ENCODE data around the gene PNMA8A. TPM values are rescaled to one million over a fixed set of nuclear protein-coding genes. Genes with fewer than 3 reads are reported as not detected.

PNMA8A gene
- total RNA-seq, 4 donors from 2014 or later: 0.72 to 3.5 (median 1.0) TPM

DNA sequence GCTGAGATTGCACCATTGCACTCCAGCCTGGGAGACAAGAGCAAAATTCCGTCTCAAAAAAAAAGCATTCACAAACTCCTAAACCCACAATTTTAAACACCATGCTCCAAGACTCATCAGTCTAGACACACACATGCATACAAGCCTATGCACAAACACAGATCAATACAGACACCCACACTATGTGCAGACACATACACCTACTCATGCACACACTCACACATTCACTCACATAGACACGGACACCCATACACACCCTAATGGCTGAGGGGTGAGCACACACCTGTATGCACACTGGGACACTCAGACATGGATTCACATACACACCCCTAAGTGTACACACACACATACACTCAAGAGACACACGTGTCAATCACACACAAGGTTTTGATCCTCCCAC, 15.0 kb upstream of the PNMA8A start:
- no peak for DNase-seq (ENCODE audit: low spot score)
- ATAC-seq (ENCODE audit: low FRiP score): no peak
- TF ChIP-seq, protein P1, sequence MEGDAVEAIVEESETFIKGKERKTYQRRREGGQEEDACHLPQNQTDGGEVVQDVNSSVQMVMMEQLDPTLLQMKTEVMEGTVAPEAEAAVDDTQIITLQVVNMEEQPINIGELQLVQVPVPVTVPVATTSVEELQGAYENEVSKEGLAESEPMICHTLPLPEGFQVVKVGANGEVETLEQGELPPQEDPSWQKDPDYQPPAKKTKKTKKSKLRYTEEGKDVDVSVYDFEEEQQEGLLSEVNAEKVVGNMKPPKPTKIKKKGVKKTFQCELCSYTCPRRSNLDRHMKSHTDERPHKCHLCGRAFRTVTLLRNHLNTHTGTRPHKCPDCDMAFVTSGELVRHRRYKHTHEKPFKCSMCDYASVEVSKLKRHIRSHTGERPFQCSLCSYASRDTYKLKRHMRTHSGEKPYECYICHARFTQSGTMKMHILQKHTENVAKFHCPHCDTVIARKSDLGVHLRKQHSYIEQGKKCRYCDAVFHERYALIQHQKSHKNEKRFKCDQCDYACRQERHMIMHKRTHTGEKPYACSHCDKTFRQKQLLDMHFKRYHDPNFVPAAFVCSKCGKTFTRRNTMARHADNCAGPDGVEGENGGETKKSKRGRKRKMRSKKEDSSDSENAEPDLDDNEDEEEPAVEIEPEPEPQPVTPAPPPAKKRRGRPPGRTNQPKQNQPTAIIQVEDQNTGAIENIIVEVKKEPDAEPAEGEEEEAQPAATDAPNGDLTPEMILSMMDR (IDR thresholded peaks at IDR 0.05): no peak

DNA sequence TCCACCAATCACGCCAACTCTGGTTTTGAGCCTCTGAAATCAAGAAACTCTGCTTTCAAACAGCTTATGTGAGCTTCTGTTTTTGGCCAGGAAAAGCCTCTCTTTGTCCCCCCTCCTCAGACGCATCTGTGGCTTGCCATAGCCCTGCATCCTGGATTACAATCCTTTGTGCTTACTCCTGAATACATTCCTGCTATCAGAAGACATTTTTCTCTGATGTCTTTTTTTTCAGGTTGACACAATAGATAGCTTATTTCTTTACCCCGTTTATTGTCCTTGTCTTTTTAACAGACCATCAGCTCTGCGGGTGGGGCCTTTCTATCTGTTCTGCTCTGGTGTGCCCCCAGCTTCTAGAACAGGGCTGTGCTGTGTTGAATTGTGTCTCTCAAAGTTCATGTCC, 13.3 kb upstream of the PNMA8A start:
- ATAC-seq (ENCODE audit: low FRiP score) (no peak), DNase-seq (ENCODE audit: low spot score) (no peak)
- TF ChIP-seq, protein P1 (IDR thresholded peaks at IDR 0.05): no peak

DNA sequence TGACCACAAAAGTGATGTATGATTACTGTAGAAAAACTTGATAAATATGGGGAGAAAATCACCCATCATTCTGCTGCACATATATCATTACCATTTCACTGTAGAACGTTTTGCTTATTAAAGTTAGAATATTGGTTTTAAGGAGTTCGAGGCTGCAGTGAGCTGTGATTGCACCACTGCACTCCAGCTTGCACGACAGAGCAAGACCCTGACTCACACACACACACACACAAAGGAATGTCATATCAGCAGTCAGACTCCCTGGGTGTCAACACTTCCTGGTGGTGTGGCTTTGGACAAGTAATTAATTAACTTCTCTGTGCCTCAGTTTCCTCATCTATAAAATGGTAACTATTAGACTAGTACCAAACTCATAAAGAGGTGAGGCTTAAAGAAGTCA, 11.3 kb upstream of the PNMA8A start:
- TF ChIP-seq, protein P1 (IDR thresholded peaks at IDR 0.05): no peak
- DNase-seq (ENCODE audit: low spot score): no peak
- ATAC-seq (ENCODE audit: low FRiP score): no peak

DNA sequence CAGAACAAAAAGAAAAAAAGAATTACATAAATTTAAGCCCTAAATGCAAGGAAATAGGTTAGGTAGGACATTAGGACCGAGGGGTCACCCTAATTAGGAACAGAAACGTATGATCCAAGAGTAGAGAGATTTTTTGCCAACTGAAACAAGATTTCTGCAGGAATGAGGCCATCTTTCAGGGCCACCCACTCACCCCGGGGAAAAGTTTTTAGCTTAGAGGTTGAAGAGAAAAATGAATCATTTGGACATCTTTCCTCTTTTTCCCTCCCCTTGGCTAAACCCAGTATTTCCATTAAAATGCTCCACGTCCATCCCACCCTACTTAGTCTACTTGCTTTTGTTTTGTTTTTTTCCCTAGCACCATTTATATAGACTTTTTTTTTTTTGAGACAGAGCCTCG, 10.6 kb upstream of the PNMA8A start:
- TF ChIP-seq, protein P1 (IDR thresholded peaks at IDR 0.05): no peak
- ATAC-seq (ENCODE audit: low FRiP score): no peak
- no peak for DNase-seq (ENCODE audit: low spot score)

DNA sequence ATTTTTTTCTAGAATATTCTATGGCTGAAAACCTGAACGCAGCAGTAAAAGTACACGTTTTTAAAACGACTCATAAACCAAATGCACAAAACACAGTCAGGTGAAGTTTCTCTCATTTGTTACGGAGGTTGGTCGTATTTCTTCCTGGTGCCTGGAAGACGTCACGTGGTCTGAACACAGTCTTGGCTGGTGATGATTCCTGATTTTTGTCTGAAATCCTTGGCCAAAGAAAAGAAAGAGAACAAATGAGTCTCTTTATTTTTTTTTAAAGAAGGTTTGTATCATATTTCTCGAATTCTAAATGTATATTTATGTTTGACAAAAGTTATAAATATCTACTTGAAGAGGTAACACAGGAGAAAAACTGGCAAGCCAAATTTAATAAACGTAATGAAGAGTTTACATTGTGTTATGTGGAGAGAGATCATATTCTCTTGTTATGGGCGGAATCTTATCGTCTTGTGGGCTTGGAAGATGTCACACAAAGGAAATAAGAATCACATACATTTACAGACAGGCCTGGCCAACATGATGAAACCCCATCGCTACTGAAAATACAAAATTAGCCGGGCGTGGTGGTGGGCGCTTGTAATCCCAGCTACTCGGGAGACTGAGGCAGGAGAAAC, 10.0 kb upstream of the PNMA8A start:
- TF ChIP-seq, protein P1 (IDR thresholded peaks at IDR 0.05): no peak
- ATAC-seq (ENCODE audit: low FRiP score): no peak
- no peak for DNase-seq (ENCODE audit: low spot score)

DNA sequence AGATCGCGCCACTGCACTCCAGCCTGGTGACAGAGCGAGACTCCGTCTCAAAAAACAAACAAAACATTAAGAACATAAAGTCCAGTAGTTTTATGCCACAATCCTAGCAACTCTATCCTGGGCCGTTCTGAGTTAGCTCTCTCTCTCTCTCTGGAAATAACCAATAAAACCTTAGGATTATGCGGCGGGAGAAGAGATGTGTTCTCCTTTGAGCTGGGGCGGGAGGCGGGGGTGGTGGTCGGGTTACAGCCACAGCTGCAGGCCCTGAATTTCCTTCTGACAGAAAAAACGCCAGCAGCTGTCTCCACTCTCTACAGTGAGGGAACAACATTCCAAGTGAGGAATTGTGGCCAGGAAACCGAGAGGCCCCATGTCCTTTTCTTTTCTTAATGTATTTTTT, 9.1 kb upstream of the PNMA8A start:
- TF ChIP-seq, protein P1 (IDR thresholded peaks at IDR 0.05): no peak
- ATAC-seq (ENCODE audit: low FRiP score) (no peak), DNase-seq (ENCODE audit: low spot score) (no peak)

DNA sequence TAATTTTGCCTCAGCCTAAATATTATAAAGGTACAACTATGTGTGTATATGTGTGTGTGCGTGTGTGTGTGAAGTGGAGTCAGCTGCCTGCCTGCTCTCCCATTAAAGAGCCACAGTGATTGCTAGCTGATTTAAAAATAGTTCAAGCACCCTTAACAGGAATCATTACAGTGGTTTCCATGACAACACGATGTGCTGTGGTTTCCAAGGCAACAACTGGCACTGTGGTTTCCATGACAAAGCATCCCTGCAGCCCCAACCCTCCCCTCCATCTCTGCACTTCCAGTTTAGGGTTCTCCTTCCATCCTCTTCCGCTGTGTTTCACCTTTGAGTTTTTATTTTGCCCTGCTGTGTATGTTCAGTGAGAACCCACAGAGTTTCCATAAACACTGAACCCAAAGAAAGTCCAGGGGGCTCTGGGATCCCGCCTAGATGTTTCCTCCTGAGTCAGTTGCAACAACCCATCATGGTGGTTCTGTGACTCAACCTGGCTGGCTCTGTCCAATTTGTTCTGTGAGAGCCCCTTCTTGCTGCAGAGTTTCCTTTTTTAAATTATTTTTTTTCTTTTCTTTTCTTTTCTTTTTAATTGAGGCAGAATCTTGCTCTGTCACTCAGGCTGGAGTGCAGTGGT, 7.1 kb upstream of the PNMA8A start:
- no peak for DNase-seq (ENCODE audit: low spot score)
- no peak for ATAC-seq (ENCODE audit: low FRiP score)
- TF ChIP-seq, protein P1 (IDR thresholded peaks at IDR 0.05): no peak

Data from omental fat pad (tissue), 4 donors.